ENCODE measurements around the gene NPR2.

The NPR2 gene

DNA sequence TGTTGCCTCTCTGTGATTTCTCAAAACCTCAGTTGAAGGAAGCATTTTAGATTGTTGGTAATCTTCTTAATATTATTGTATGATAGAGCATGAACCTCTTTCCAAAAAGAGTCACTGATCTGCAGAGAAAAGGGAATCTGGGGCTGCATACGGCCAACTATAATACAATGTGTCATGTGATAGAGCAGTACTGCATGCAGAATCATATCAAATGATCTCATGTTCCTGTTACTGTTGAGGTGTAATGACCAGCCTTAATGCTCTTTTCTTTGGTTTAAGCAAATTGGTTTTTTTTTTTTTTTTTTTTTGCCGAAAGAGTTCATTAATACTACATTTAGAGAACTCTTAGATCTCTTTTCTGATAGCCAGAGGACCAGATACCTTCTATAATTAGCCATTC, 24.4 kb upstream of the NPR2 start:
- no peak for DNase-seq

DNA sequence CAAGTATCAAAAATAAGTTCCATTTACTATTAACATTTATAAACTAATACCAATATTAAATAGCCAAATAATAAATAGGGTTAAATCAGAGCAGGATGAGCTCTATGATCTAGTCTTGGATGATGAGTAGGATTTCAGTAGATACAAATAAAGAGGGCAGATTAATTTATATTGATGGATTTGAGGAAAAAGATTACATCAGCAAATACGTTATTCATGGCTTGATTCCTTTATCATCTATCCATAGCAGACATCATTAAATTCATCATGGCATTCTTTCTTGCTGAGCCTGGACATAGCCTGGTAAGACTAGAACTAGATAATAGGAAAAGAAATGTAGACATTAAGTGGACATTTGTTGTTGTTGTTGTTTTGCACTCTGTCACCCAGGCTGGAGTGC, 23.9 kb upstream of the NPR2 start:
- DNase-seq = no peak

DNA sequence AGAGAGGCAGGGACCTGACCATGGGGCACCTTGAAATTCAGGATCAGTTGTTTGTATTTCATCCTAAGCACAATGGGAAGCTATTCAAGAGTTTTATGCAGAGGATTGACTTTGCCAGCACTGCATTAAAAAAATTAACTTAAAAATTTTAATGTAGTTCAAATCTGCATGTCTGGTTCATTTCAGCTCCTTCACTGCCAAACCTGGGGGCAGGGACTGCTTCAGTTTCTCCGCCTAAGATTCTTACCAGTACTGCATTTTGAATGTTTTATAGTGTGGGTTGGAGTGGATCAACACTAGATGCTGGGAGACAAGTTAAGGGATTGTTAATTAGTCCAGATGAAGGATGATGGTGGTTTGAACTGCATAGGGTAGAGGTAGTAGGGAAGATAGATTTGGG, 21.6 kb upstream of the NPR2 start:
- DNase-seq = no peak

DNA sequence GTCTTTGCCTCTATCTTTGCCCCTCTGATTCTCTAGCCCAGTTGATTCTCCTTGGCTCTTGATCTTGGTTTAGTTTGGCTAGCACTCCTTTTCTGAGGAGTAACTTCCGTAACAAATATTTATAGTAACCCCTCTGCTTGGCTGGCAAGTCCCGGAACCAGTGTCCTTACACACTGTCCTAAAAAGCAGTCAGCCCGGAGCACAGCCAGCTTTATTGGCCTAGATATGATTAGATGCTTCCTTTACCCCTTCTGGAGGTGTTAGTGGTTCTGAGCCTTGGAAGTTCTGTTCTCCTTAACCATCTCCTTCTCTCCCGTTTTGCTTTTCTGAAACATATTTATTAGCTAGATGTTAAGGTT, 20.3 kb upstream of the NPR2 start:
- DNase-seq = no peak

DNA sequence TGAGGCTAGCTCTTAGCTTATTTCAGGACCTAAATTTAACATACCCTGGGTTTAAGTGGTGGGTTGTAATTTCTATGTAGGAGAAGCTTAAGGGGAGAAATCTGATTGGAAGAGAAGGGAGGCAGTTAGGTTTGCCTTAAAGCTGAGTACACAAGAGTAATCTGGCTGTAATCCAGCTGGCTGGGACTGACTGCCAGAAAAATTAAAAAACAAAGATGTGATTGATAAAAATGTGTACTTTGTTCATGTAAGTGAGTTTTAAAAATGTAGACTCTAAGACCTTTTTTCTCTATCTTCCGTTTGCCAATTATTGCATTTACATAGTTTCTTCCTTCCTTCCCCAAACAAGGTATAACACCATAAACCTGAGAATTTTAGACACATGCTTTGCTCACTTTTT, 19.9 kb upstream of the NPR2 start:
- DNase-seq = peak; percentile 76

DNA sequence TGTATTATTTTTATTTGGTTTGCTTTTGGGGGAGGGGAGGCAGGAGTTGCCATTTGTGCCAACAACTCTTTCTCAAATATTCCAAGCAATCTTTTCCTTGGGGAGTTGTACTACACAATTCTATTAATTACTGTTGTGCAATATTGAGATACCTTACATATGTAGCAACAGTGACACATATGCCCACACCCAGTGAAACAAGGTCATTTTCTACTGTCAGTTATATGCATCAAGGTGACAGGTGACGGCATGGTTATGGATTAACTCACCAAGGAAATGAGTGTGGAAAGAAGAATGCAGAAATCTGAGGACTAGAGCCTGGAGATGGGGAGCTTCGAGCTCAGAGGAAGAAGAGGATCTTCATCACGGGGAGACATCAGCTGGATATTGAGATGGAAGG, 19.4 kb upstream of the NPR2 start:
- DNase-seq = no peak

DNA sequence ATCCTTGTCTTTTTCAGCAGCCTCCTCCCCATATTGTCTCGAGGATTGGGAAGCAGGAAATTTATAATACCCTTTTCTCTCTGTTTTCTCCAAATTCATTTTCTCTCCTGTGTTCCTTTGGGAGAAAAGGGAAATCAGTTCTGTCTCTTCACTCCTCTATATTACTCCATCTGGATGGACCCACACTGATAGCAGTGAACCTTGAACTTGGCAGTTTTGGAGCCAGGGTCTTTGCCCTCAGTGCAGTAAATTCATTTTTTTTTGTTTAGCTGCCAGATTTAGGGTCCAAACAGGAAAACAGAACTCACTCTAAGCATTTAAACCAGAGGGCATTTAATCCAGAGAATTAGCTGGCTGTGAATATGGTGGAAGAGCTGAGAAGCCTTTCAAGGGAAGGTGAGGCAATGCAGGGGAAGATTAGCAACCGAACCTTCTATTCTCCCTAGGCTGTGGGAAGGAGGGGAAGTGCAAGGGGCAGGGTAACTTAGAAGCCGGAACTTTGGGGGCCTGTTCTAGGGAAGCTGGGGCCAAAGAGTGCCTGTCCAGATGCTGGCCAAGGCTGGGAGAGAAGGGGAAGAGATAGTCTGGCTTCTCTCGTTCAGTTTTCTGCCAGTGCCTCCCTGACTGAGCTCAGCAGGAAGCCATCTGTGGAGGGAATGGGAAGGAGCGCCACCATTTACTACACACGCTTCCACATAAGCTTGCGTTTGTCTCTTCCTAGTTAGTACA, 16.3 kb upstream of the NPR2 start:
- DNase-seq = peak; percentile 45

DNA sequence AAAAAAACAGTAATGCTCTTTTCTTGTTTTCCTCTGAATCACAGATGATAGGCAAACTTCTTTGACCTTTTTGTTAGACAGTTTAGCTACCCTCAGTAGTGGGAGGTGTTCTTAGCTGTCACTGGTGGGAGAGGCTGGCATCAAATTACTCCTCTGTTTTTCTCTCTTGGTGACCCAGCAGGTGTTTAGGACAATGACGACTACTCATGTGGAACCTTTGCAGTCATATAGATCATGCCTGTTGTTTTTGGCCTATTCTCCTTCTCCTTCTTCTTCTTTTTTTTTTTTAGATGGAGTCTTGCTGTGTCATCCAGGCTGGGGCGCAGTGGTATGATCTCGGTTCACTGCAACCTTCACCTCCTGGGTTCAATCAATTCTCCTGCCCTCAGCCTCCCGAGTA, 15.4 kb upstream of the NPR2 start:
- no peak for DNase-seq

DNA sequence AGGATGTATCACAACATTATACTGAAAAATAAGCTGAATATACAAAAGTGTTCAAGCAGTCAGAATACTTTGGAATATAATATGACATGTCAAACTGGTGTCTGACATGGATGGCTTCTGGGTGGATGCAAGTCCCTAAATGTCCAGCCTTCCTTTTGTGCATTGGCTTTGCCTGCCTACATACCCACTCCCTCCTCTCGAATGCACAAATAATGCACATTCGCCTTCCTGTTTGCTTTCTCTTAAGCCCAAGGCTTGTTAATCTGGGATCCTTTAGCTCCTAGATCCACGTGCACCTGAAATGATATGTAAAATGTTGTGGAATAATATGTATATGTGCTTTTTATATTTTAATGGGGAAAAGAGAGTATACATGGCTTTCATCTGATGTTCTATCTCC, 12.9 kb upstream of the NPR2 start:
- DNase-seq = no peak

DNA sequence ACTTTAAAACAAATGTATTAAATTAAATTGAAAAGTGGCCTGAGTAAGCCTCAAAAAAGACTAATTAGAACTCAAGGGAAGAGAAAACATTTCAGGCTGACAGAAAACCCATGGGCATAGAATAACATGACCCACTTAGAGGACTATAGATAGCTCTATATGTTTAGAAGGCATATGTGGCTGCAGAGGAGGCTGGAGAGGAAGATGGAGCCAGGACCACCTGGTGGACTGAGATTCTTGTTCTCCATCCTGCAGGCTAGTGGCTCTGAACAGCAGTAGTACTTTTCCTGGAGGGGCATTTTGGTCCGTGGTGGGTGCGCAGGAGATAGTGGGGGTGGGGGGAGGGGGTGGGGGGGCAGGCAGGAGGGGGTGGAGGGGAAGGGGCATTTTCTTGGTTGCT, 10.3 kb upstream of the NPR2 start:
- no peak for DNase-seq

DNA sequence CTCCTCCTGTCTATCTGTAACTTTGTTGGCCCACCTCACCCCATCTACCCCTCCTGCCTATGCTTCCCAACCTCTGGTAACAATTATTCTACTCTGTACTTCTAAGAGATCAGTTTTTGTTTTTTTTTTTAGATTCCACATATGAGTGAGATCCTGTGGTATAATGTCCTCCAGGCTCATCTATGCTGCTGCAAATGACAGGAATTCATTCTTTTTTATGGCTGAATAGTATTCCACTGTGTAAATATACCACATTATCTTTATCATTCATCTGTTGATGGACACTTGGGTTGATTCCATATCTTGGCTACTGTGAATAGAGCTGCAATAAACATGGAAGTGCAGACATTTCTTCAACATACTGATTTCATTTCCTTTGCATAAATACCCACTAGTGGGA, 8.0 kb upstream of the NPR2 start:
- DNase-seq = no peak

DNA sequence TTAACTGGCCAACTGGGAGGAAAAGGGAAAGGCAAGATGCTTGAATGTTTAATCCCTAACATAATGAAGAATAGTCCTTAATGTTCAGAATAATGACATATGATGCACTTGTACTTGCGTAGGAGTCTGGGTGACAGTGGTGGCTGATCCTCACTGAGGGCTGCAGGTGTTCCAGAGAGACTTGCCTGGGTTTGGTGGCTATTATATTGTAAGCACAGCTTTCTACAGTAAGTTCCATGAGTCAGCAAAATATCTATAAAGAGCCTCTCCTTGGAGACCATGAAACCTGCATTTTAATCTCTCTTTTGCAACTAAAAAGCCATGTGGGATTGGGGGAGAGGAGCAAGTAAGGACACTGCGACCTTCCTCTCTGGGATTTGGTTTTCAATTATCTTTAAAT, 1.9 kb upstream of the NPR2 start:
- DNase-seq = peak; percentile 42

DNA sequence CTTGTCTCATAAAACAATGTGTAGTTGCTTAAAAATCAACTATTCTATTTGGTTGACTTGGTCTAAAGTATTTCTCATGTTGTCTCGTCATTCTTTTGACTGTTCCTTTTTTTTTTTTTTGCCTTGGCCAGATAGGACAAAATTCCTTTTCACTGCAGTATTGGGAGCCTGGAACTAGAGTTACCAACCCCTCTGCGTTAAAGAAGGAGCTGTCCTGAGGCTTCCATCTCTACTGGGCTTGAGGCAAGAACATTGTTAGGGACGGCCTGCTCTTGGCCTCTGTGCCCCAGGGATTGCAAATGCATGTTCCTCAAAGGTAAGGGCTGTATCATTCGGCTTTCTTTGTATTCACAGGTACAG, 1.4 kb upstream of the NPR2 start:
- DNase-seq = no peak

DNA sequence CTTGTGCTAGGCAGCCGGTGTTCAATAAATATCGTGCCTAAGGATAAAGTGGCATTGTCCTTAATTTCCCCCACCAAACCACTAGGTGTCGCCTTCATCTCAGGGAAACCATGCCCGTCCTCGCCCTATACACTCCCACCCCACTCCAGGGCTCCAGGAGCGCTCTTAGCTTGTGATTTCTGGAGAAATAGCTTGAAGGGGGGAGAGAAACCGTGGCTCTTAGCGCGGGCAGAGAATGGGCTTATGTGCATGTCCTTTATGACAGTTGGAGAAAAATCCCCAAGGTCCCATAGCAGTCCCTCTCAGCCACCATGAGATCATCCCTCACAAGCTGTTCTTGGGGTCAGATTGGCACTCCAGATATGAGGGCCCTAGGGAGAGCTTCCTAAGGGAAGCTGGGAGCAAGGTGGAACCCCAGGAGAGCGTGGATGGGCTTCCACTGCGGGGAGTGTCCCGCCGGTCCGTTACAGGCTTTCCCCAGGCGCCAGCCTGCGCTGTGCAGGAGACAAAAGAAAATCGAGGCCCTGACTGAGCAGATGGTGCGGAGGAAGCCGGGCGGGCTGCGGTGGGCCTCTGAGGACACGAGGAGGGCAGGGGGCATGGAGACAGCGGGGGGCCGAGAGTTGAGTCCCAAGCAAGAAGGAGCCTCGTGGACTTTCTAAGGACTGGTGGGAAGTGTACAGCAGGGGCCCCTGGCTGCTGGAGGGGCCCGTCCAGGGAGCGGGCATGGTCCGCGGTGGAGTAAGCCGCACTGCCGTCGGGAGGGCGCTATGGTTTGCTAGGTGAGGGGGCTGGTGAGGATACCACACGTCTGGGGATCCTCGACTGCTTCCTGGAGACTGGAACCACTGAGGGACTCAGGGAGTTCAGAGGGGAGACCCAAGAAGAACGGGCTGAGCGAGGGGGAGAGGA, 750 bp upstream of the NPR2 start:
- peak; percentile 89 for DNase-seq

DNA sequence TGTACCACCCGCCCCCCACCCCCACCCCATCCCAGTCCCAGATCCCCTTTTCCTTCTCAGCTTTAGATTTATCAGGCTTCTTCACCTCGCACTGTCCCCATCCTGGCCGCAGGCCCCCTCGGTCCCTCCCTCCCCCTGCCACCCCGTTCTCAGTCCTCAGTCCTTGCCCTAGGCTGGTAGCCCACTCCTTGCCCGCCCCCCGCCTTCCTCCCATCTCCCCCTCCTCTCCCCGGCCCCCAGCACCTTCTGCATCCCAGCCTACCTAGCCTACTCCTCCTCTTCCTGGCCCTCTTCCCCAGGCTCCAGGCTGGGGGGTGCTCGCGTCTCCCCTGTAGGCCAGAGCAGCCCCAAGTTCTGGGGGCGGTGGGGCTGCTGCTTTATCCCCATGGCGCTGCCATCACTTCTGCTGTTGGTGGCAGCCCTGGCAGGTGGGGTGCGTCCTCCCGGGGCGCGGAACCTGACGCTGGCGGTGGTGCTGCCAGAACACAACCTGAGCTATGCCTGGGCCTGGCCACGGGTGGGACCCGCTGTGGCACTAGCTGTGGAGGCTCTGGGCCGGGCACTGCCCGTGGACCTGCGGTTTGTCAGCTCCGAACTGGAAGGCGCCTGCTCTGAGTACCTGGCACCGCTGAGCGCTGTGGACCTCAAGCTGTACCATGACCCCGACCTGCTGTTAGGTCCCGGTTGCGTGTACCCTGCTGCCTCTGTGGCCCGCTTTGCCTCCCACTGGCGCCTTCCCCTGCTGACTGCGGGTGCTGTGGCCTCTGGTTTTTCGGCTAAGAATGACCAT, 828 bp downstream of the NPR2 start:
- DNase-seq = no peak

DNA sequence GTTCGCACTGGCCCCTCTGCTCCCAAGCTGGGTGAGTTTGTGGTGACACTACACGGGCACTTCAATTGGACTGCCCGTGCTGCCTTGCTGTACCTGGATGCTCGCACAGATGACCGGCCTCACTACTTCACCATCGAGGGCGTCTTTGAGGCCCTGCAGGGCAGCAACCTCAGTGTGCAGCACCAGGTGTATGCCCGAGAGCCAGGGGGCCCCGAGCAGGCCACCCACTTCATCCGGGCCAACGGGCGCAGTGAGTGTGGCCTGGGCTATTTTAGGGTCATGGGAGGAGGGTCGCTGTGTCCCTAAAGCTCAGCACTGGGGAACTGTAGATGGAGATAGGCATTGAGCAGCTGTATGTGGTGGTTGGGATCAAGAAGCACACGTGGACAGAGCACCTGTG, 1.4 kb downstream of the NPR2 start:
- DNase-seq = no peak

DNA sequence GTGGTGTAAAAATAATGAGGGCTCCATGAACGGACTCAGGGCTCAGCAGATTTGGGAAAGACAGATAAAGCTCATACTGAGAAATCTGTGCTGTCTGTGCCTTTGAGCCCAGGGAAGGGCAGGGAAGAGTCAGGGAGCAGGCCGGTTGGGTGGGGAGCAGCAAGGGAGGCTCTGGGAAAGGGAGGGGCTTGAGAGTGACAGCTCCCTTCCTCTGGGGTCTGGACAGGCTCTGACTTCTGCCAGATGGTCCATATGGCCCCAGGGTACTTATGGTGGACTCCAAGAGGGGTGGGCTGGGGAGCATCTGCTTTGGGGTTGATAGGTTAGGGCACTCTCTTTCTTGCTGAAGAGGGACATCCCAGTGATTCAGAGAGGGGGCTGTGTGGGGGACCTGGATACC, 2.1 kb downstream of the NPR2 start:
- DNase-seq = no peak

DNA sequence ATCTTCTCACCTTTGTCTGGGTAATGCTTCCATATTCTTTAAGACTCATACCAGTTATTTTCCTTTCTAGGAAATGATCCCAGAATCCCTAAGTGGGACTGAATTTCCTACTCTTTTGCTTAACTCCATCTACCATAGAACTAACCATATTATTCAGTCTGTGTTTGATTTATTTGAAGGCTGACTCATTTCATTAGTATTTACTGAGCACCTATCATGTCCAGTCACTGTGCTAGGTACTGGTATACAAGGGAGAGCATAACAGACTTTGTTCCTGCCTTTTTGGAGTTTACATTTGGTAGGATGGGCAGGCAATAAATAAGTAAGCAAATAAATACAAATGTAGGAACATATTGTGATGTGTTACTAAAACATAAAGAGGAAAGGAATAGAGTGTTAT, 4.3 kb downstream of the NPR2 start:
- no peak for DNase-seq

DNA sequence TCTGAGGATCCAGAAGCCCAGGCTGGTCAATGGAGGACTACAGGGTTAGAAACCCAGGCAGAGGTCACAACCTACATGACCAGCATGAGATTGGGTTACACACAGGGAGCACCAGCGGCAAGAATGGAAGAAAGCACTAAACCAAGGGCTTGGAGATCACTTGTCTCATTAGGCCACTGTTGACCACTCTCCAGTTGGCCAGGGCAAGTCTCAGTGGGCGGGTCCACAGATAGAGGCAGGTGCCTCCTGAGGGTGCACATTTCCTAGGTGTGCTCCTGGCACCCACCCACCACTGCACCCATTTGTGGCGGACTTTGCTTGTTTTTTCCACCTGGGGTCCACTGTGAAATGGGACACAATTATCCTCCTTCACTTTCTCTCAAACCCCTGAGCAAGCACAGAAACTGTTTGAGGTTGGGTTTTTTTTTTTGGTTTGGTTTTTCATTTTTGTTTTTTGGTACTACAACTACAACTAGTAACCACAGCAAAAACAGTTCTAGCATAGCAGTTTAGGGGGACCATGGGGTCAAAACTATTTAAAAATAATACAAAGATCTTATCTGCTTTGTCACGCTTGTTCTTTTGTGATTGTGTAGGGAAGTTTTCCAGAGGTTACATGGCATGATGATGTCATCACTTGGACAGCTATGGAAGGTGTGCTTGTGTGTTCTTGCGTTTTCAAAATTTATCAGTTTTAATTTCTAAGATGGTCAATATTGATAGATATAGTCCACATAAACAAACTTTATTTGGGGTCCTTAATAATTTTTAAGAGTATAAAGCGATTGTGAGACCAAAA, 6.1 kb downstream of the NPR2 start:
- no peak for DNase-seq

DNA sequence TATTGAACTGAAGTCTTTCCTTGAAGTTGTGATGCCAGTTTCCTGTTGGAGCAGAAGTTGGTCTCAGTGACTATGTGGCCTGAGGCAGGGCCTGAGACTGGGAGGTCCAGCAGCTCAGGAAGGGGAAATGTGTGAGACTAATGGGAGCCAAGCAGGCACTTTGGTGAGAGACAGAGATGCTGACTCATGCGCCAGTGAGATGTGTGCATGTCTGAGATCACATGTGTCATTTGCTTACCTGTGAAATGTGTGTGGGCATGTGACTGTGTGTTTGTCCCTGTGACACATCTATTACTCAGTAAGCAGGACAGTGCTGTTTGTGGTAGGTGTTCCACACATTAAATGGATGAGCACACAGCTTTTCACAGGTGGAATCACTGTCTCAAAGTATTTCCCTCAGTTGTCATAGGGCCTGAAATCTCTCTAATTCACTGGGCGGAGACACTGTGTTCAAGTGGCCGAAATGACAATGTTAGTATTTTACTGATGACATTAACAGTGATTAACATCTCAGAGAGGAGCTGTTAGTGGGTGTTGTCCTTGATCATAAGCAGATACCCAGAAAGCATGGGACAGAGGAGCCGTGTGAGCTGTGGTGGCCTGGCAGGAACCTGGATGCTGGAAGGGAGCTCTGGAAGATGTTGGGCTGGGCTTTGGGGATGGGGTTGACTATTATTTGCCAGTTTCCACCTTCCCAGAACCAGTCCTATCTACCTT, 7.4 kb downstream of the NPR2 start:
- DNase-seq = no peak

DNA sequence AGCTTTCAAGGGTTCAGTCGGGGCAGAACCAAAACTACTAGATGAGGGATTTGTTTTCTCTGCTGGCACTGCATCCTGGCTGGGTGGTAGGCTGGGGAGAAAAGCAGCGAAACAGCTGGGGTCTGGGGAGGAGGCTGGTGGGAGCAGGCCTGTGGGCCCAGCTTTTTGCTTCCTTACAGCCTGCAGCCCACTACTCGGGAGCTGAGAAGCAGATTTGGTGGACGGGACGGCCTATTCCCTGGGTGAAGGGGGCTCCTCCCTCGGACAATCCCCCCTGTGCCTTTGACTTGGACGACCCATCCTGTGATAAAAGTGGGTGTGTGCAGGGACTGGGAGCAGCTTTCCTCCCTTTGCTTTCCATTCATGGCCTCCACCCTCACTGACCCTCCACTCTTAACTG, 9.1 kb downstream of the NPR2 start:
- DNase-seq = no peak

Data from hematopoietic multipotent progenitor cell treated with erythropoietin and hydrocortisone succinate and interleukin-3 and kit ligand, for 6 days (in vitro differentiated cells).